HG03575 (cell line): ENCODE measurements around the gene ILK.

Experiments
- ATAC-seq: cut with Tn5 transposase; IDR thresholded peaks from one replicate; pipeline ENCODE4 v1.9.1; 2021; ENCODE audit not compliant: unreplicated experiment, insufficient number of reproducible peaks, low FRiP score; ENCODE audit errors: extremely low read depth

Gene ILK

DNA sequence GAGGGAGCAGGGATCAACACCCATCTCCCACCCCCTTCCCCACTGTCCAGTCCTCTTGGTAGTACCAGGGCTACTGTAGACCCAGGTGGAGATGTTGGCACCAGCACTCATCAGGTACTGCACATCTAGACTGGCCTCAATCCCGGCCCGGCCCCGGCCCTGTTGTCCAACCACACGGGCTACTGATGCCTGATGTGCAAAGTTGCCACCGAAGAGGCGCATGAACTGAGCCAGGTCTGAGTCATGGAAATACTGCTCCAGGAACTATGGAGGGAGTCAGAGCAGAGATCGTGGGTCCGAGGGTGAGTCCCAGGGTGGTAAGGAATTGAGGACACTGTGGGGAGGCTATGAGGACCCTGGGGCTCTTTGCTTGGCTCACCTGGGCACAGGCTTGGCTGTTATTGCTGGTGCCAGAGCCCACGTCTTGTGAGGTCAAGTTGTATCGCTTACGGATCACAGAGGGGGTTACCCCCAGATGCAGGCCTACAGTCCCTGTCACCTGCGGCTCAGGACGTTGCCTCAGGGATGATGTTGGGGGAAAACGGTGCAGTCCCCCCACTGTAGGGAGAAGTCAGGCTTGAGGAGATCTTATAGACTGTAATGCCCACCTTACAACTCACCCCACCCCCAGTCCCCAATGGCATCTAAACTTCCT lies 13.1 kb downstream of the ILK start:
- no peak for ATAC-seq

DNA sequence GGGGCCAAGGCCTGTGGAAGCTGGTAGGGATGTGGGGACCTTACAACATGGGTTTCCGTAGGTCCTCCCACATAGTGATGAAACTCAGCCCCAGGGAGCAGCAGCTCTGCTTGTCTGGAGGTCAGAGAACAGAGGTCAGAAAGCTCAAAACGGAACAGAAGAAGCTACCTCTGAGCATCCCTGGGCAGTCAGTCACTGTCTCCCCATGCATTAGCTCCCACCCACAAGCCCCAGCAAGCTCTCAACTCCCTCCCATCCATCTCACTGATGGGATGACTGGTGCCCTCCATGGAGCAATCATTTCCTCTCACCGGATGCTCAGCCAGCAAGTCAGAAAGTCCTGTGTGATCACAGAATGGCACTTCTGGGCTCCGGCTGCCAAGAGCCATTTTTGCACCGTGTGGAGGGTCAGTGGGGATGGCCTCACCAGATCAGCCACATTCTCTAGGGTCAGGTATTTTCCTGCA lies 13.8 kb downstream of the ILK start:
- no peak for ATAC-seq

DNA sequence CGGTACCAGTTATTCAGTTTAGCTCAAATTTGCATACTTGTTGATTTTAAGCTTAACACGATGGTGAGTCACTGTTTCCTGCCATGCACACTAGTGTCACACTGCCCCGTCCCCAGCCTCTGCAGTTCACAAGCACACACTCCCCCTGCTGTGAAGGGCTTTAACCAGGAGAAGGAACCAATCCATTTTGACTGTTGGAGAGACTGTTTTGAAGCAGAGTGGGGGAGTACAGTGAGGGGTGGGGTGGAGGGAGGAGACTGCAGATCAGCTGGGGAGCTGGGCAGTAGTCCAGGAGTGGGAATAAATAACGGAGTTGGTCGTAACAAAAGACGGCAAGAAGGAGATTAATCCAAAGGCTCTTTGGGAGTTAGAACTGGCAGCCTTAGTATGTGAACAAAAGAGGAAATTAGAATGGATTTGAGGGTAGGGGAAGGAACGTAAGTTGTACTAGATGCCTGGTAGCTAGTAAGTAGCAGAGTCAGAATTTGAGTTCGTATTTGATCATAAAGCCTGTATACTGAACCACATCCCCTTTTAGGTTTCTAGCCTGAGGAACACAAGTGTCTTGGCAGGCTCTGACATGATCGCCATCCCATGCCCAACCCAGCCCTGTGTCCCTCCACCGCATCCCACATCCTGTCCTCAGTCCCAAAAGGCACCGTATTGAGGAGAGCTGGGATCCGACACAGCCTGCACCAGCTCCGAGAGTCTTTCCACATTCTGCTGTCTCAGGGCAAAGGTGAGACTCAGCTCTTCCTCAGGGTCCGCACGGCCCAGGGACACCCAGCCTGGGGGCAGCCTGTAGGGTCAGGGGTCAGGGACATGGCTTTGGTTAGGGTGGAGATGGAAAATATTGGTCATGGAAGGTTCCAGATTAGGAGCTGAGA lies 14.8 kb downstream of the ILK start:
- ATAC-seq, result no peak

DNA sequence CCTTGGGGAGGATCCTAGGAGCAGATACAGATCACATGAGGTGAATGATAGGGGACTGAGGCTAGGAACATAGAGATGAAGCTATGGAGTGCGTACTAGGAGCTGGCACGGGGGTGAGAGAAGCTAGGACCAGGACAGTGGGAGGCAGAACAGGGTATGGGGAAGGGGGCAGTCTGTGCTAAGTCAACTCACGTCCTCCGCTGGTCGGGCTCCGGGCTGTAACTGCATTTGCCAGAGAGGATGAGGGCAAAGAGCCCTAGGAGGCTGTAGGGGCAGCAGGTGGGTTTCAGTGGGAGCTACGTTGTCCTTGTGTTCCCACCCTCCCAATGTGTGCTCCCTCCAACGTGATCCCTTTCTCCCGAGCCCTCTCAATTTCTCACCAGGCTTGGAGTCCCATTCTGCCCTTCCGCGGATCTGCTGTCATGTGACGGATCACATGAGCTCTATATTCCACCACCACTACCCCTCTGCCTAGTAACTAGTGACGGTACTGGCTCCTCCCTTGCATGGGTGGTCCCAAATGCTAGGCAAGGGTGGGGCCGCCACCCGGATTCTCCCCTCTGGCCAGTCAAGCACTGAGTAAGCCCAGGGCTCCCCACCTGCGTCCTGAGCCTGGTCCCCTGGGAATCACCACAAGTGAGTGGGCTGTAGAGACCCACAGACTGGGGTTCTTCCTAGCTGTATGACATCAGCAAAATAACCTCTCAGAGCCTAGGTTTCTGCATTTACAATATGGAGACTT lies 15.6 kb downstream of the ILK start, which contains the start of gene TPP1:
TSS of gene TPP1 (minus strand) at position 419 of the 742 bp plus-strand sequence. CDS start at position 397, 22 bp downstream.
- peak; percentile 95 for ATAC-seq

DNA sequence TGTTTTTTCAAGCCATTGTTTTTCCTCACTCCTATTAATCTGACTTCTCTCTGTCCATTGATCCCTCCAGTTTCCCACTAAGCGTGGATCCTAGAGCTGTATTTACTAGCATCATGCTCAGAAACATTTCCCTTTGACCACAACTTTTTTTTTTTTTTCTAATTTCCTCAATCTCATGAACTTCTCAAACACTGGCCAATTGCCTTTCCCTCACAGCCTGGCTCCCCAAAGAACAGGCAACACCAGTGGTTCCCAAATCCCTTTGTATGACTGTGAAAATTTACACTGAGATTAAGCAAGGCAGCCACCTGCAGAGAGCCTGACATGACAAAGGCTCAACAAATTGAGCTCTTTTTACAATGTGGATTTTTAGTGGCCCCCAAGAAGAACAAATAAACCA lies 17.1 kb downstream of the ILK start:
- ATAC-seq, result no peak

DNA sequence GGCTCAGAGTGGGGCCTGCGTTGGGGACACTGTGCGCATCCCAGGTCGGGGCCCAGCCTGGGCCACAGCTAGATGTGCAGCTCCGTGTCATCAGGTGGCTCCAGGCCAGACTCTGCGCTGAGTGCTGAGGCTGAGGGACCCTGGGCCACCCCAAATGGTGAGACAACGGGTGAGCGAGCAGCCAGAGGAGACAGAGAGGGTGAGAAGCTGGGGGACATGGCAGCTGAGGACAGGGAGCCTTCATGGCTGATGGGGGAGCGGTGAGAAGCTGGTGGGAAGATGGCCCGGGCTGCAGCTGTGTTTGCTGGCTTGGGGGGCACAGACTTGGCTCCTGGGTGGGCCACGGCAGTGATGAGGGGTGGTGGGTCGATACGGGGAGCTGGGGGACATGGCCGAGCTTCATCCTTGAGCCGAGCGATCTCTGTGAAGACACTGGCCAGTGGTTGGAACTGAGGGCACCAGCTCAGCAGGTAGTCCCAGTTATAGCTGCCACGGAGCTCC lies 18.2 kb downstream of the ILK start:
- no peak for ATAC-seq

DNA sequence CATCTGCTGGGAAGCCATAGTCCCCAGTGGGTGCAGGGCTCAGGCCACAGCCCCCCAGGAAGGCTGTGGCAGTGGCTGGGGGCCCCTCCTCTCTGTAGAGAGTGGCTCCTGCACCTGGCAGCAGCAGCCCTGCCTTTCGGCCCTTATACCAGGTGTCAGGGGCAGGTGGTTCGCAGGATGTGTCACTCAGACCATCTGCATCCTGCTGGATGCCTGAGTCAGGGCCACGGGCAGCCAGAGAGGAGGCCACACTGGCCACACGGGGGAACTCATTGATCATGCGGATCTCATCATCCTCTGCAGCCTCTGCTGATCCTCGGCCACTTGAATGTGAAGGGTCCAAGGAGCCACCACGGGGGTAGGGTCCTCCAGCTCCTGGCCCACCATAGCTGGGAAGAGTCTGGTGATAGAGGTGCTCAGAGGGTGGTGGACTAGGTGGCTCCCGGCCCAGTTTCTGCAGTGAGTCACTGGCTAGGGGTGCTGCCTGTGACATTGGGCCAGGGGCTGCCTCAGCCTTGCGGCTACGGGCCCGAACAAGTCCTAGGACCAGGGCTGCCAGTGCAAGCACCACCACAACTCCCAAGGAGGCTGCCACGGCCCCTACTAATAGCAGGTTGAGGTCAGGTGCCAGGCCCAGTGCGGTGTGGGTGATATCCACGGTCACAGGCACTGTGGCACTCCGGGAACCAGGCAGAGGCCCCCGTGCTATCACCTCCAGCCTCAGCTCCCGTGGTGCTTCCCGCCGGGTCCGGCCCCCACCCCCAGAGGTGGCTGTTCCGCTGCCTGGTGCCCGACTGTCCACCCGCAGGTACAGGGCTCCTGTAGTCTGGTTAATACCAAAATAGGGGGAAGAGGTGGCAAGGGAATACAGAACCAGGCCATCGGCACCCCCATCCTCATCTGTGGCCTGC lies 18.9 kb downstream of the ILK start:
- ATAC-seq, result no peak

DNA sequence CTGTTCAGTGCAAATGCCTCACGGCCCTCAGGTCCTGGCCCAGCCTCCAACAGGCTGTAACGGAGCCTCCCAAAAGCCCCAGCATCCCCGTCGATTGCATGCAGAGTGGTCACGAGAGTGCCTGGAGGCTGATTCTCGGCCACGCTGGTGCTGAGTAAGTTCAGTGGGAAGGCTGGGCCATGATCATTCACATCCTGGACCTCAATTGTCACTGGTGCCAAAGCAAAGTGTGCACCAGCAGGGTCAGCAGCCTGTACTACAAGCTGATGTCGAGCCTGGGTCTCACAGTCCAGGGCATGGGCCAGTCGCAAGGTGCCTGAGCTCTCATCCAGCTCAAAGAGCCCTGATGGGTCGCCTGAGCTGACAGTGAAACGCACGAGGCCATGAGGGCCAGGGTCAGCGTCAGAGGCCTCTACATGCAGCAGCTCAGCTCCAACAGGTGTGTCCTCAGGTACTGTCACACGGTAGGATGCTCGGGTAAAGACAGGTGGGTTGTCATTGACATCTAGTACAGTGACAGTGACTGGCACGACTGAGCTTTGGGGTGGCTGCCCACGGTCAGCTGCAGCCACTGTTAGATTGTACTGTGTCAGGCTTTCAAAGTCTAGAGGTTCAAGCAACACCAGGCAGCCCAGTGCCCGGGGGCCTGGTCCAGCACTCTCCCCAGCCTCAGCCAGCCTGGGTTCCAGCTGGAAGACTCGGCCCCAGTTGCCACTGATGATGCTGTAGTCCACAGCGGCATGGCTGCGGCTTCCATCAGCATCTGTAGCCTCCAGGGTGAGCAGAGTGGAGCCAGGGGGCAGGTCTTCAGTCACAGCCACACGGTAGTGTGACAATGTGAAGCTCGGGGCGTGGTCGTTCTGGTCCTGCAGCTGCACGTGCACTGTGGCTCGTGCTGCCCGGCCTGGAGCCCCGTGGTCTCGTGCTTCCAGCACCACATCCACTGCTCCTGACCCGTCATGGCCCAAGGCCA lies 20.1 kb downstream of the ILK start:
- ATAC-seq, result no peak

DNA sequence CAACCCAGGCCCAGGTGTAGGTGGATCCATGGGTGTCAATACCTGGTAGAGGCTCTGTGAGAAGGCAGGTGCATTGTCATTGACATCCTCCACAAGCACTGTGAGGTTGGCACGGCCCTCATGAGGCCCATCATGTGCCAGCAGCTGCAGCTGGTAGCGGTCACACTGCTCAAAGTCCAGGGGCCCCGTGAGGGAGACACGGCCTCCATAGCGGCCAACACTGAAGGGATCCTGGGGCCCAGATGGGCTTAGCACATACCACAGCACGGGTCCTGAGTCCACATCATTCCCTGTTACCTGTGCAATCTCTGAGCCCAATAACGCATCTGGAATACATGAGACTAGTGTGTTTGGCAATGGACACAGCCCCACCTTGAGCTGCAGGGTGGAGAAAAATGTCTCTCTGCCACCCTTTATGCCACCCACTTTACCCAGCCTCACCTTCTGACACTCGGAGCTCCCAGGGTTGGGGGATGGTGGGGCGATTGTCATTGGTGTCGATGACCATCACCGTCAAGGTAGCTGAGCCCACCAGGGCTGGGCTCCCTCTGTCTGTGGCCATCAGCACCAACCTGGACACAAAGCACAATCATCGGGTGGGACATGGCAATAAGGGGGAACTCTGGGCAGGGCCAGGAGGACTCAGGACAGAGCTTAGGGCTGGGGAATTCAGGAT lies 21.7 kb downstream of the ILK start:
- no peak for ATAC-seq

DNA sequence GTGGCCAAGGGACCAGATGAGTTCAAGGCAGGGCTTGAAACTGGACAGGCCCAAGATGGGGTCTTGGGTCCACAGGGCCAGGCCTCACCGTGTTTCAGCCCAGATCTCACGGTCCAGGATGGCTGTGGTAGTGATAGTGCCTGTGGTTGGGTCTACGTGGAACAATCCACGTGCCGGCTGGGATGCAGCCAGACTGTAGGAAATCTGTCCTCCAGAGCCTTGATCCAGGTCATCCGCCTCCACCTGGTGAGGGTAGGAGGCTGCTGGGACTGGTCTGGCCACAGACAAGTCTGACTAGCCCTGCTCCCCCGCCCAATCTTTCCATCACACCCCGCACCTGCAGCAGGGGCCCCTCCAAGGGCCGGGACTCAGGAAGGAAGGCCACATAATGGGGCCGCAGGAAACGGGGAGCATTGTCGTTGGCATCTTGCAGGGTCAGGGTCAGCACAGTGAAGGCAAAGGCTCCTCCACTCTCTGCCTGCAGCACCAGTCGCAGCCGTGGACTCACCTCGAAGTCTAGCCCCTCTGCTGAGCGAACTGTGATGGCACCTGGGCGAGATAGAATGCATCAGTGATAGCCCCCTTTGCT lies 22.4 kb downstream of the ILK start:
- no peak for ATAC-seq

DNA sequence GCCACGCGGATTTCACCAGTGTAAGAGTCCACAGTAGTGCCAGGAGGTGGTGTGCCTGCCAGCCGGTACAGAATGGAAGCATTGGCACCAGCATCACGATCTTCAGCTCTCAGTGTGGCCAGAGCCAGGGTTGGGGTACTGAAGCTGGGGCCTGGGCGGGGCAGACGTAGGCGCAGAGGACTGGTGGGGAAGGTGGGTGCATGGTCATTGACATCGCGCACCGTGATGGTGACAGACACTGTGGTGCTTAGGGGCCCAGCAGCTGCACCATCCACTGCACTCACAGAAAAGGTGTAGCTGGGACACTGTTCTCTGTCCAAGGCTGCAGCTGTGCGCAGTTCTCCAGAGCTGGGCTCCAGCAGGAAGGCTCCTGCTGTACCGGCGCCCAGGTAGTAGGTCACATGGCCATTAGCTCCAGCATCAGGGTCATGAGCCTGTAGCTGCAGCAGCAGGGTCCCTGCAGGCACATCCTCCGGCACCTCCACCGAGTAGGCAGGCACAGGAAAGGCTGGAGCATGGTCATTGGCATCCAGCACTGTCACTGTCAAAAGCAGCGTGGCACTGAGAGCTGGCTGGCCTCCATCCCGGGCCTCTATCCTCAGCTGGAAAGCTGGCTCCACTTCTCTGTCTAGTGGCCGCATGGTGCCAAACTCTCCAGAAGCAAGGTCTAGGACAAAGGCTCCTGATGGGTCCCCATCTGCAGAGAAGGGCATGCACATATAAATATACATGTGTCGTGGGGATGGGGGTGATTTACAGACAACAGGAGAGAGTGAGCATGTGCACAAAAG lies 23.6 kb downstream of the ILK start:
- no peak for ATAC-seq

DNA sequence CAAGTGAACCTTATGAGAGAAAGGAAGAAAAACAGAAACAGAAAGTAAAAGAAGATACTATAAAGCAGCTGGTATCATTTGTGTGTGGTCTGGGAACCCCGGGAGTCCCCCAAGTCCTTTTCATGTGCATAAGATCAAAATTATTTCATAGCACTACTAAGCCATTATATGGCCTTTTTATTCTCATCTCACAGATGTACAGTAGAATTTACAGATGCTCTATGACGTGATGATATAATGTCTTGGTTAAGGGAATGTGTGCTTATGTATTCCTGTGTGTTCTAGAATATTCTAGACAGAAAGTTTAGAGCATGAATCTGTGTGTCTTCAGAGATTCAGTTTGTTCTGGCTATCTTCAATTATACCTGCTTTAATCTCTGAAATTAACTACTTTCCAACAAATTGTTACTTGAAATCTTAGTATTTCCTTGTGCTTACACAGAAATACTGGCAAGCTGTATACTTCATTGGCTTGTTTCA lies 24.2 kb downstream of the ILK start:
- ATAC-seq, result no peak

DNA sequence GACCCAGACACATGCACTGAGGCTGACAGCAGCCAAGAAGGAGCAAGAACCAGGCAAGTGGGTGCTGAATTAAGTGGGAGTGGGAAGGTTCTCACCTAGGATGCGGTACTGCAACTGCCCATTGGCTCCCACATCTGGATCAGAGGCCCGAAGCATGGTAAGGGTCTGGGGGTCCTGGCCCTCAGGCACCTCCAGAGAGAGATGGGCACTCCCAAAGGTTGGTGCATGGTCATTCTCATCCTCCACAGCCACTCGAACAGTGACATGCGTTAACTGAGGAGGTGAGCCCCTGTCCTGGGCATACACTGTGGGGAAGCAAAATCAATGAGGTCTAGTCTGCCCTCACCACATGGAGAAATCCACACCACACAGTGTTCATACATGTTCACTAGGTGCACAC lies 25.0 kb downstream of the ILK start:
- no peak for ATAC-seq

DNA sequence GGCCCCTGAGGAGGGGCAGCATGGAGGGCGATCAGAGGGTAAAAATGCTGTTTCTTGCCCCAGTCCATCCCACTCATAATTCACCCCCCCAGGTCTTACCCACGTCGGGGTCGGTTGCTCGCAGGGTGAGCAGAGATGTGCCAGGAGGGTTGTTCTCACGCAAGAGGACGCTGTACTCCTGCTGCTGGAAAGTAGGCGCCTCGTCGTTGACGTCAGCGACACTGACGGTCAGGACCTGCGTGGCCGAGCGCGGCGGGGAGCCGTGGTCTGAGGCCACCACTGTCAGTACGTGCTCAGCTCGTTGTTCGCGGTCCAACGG lies 26.0 kb downstream of the ILK start:
- ATAC-seq, result no peak

DNA sequence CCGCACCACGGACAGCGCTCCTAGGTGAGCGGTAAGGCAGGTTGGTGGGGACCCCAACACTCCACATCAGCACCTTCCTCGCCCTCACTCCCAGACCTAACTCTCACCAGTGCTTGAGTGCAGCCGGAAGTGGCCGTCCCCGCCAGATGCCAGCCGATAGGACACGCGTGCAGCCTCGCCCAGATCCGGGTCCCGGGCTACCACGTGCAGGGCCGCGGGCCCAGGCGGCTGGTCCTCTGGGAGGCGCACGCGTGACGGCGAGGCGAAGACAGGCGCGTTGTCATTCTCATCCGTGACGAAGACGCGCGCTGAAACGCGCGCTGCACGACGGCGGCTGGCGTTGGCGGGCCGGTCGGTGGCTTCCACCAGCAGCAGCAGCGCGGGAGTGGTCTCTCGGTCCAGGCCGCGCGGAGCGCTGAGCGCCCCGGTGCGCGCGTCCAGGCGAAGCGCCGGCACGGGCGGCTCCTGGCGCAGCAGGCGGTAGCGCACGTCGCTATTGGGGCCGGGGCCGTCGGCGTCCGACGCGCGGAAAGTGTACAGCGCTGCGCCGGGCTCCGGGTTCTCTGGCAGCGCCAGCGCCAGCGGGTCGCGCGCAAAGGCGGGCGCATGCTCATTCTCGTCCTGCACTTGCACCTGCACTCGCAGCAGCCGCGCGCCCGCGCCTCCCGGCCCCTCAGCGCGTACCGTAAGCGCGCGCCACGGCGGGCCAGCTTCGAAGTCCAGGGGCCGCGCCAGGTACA lies 26.5 kb downstream of the ILK start:
- no peak for ATAC-seq
